NCI-H1436 treated with DMSO at 0.1 percent for 48 hours (cell line): ENCODE results near the gene SLC18A3.

Experiments used
- DNase-seq: peaks from one replicate; lab custom pipeline; 2025; lab: John Stamatoyannopoulos, UW

SLC18A3 gene

GRCh38 chr10:49596493-49596809 lies 13.7 kb upstream of the SLC18A3 start:
- DNase-seq: no peak

DNA sequence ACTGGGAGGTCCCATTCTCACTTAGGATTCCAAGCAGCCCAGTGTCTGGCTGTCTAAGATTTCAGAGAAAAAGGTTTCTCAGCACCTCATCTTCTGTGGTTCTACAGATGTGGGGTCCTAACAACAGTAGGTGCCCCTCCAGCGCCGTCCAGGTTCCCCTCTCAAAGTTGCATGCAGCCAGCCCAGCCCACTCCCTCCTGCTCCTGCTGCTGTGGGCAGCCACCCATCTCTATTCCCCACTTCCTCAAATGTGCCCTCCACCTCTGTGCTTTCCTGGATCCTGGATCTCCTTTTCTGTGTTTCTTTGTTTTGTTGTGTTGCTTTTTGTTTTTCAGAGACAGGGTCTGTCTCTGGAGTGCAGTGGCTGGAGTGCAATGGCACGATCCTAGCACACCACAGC lies 13.3 kb upstream of the SLC18A3 start:
- DNase-seq: no peak

GRCh38 chr10:49597426-49598163 lies 12.5 kb upstream of the SLC18A3 start:
- DNase-seq: no peak

DNA sequence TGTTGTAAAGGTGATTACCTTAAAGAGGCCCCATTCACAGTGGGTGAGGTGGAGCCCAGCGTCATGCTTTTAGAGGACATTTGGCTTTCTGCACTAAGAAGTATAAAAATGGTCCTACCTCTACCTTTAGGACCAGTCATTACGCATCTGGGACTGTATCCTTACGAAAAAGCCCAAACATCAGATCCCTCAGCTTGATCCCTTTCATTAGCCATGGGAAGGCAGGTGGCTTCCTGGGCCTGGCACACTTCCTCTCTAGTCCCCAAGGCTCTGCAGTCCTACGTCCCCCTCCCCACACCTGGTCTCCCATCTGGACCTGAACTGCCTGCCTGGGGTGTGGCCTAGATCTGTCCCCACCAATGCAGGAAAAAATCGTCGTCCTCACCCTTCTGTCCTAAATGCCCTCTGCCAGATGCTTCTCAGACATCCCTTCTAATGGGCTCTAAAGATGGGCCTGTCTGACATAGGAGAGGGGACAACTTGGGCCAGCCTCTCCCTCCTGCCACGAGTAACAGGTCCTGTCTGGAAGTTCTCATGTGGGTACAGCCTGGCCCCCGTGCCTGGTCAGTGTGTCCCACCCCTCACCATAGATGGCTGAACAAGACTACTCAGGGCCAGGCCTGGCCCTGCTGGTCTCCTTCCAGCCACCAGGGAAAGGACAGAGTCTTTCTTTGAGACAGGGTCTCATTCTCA lies 11.8 kb upstream of the SLC18A3 start:
- DNase-seq: no peak

DNA sequence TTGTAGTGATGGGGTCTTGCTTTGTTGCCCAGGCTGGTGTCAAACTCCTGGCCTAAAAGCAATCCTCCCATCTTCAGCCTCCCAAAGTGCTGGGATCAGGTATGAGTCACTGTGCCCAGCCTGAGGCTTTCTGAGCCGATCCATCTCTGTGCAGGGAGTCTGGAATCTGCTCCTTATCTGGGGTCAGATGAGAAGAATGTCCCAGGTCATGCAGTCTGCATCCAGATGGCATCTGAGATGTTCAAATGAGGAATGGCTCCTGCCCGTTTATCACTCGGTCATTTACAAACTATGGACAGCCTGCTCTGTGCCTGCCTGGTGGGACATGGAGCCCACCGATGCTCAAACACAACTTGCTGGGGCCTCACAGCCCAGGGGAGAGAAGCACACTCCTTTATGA lies 11.1 kb upstream of the SLC18A3 start:
- DNase-seq: no peak

DNA sequence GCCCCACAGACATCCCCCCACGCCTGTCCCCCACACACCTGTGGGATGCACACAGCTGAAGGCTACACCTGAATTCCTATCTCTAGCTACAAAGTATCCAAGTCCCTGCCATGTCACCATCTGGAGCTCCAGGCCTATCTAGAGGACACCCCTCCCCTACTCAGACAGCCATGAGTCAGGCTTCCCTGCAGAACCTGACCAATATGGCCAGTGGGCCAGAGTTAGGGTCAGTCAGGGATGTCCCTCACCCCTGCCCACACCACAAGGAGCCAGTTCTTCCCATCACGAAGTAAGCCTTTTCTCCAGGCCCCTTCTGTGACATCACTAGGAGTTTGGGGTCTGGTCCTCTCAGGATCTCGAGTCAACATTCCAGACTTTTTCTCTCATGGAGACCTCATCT lies 10.6 kb upstream of the SLC18A3 start:
- no peak for DNase-seq

DNA sequence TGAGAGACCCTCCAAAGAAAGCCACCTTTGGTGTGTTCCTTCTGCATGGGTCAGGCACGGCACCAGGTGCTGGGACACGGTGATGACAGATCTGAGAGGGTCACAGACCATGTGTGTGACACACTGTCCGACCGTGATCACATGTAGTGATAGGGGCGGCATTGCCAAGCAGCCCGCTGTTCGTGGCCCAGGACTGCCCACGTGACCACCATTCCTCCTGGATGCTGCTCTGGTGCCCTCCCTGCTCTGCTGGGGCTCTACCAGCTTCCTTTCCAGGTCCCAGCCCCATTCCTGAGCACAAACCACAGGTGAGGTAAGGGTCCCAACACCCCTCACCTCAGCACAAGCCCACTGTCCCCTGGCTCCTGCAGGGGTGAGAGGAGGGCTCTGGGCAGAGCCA lies 10.1 kb upstream of the SLC18A3 start:
- DNase-seq: no peak

- no peak for DNase-seq
Measured at GRCh38 chr10:49600781-49601400, 9.2 kb upstream of the SLC18A3 start.

GRCh38 chr10:49601857-49602256 lies 8.3 kb upstream of the SLC18A3 start:
- DNase-seq: no peak

DNA sequence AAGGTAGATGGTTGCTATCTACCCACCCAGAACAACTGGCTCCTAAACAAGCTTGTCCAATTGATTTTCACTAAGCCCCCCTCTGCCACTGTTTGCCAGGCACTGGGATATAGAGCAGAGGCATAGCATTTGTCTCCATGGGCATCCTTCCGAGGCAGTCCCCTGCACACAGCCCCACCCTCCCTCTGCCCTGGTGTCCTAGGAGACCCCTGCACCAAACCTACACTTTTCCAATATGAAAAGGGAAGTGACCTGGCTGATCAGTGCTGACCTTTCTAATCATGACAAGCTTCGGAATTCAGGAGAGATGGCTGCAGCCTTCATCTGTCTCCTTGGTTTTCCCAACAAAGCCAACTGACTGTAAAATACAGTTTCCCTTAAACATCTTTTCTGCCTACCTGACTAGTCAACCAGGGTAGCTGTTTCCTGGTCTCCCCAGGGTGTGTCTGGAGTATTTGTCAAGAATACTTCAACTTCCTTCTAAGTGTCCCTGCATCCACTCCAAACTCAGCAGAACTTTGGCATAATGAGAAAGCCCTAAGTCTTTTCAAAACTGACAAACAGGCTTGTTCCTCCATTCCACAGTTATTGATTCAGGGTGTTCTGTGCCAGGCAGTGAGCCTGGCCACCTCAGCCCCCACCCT lies 7.6 kb upstream of the SLC18A3 start:
- DNase-seq: no peak

- no peak for DNase-seq
Measured at GRCh38 chr10:49605216-49605938, 4.7 kb upstream of the SLC18A3 start.

DNA sequence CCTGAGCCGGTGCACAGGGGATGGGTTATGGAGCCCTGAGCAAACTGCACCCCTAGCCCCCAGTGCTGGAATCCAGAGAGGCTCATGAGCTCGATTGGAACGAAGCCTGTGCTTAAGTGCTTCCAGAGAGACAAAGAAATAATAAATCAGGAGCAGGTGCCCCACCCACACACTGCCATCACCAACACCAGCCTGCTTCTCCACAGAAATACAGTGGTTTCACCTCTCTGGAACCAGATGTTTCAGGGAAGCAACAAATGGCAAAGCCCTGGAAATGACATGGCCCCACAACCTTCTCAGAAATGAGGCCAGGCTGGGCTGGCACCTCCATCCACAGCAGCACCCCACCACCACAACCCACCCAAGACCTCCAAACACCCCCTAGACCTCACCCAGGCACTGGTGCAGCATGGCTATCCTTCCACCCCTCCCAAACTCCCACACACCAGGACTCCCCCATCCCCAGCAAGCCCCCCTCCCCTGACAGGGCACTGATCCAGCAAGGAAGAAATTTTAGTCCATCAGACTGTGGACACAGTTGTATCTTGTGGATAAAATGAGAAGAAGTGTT lies 4.1 kb upstream of the SLC18A3 start:
- no peak for DNase-seq

- no peak for DNase-seq
Measured at GRCh38 chr10:49606981-49607535, 3.1 kb upstream of the SLC18A3 start.

GRCh38 chr10:49608166-49609005 lies 1.7 kb upstream of the SLC18A3 start:
- DNase-seq: no peak

DNA sequence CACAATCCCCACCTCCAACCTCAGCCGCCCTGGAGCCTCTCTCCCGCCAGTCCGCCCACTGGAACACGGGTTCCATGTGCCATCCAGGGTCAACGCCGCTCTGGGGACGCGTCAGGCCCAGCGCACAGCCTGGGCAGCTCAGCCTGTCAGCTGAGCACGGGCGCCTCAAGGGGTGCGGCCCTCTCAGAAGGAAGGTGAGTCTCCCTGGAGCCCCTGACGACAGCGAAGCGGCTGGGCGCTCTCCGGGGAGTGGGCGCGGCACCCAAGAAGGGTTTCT lies 1.2 kb upstream of the SLC18A3 start:
- no peak for DNase-seq

- DNase-seq: no peak
Measured at GRCh38 chr10:49609283-49610113, 612 bp upstream of the SLC18A3 start.

DNA sequence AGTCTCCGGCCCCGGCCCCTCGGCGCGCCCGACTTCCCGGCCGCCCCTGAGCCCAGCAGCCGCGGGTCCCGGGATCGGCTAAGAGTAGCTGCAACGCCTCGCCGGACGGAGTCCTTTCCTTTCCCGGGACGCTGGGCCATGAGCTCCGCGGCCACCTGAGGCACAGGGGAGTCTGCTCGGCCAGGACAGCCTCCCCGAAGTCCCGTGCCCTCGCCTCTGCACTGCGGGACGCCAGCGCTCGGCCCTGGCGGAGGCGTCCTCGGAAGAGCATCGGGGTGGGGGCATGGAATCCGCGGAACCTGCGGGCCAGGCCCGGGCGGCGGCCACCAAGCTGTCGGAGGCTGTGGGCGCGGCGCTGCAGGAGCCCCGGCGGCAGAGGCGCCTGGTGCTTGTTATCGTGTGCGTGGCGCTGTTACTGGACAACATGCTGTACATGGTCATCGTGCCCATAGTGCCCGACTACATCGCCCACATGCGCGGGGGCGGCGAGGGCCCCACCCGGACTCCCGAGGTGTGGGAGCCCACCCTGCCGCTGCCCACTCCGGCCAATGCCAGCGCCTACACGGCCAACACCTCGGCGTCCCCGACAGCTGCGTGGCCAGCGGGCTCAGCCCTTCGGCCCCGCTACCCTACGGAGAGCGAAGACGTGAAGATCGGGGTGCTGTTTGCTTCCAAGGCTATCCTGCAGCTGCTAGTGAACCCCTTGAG lies 502 bp downstream of the SLC18A3 start:
- no peak for DNase-seq

DNA sequence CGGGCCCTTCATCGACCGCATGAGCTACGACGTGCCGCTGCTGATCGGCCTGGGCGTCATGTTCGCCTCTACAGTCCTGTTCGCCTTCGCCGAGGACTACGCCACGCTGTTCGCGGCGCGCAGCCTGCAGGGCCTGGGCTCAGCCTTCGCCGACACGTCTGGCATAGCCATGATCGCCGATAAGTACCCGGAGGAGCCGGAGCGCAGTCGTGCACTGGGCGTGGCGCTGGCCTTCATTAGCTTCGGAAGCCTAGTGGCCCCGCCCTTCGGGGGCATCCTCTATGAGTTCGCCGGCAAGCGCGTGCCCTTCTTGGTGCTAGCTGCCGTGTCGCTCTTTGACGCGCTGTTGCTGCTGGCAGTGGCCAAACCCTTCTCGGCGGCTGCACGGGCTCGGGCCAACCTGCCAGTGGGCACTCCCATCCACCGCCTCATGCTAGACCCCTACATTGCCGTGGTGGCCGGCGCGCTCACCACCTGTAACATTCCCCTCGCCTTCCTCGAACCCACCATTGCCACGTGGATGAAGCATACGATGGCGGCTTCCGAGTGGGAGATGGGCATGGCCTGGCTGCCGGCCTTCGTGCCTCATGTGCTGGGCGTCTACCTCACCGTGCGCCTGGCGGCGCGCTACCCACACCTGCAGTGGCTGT lies 1.2 kb downstream of the SLC18A3 start:
- no peak for DNase-seq
